B cell (primary cell): ENCODE results near the gene RAD23B. TPM values are rescaled to one million over a fixed set of nuclear protein-coding genes. Genes with fewer than 3 reads are reported as not detected.

Experiments used
- ATAC-seq: fragments of 200-7000 bp; cut with Tn5 transposase; one replicate; pipeline ENCODE4 v1.10.0; 2021; ENCODE audit warnings: low read depth, mild to moderate bottlenecking, moderate number of reproducible peaks, moderate library complexity
- CTCF ChIA-PET: fragments of 350-600 bp; sonication (Branson Sonifier 250); formaldehyde crosslinking; loops from one replicate; lab custom pipeline; 2021; ENCODE audit warnings: antibody characterized with exemption, inconsistent platforms; lab: Charles Lee
- POLR2A ChIA-PET: fragments of 350-600 bp; sonication (Branson Sonifier 250); formaldehyde crosslinking; loops from one replicate; lab custom pipeline; 2021; ENCODE audit warnings: antibody characterized with exemption; lab: Charles Lee
- DNase-seq: peaks from one replicate; pipeline ENCODE4 v3.0.0; 2013
- H2AFZ ChIP-seq: 2 replicates; pipeline ENCODE4 v1.6.1; 2012; ENCODE audit warnings: mild to moderate bottlenecking, low read depth, low read length; ENCODE audit not compliant: insufficient read depth, poor library complexity, severe bottlenecking
- H3K27ac ChIP-seq, 2 donors: 1 replicate in 1 of 2; 2 replicates in 1 of 2; pipeline ENCODE4 v1.5.1; 2012 to 2013; ENCODE audit warnings: low read length in 2 of 2, mild to moderate bottlenecking in 2 of 2, moderate library complexity in 1 of 2
- H3K27me3 ChIP-seq, 4 experiments: fragments of 200-600 bp in 1 of 4; sonication (generic) in 1 of 4; replicated peaks in 1 of 4; 1 replicate in 2 of 4; 2 replicates in 2 of 4; pipeline versions ENCODE4 v1.6.1 to v1.7.0; 2013 to 2016; ENCODE audit warnings: low read length in 3 of 4, mild to moderate bottlenecking in 2 of 4, mixed read lengths in 1 of 4, moderate library complexity in 1 of 4; ENCODE audit not compliant: insufficient read depth in 4 of 4, control insufficient read depth in 3 of 4; ENCODE audit errors: control extremely low read depth in 1 of 4
- H3K36me3 ChIP-seq, 2 experiments: replicated peaks in 1 of 2; 1 replicate in 1 of 2; 2 replicates in 1 of 2; pipeline versions ENCODE4 v1.6.1 to v1.7.1; 2013; ENCODE audit warnings: low read length in 1 of 2; ENCODE audit not compliant: insufficient read depth in 2 of 2, control insufficient read depth in 1 of 2; ENCODE audit errors: control extremely low read depth in 1 of 2, extremely low read depth in 1 of 2
- H3K4me1 ChIP-seq, 2 donors: fragments of 200-600 bp in 1 of 2; sonication (generic) in 1 of 2; 1 replicate in 1 of 2; 2 replicates in 1 of 2; pipeline versions ENCODE4 v1.5.1 to v1.6.1; 2013 to 2017; ENCODE audit warnings: low read length in 2 of 2; ENCODE audit not compliant: control insufficient read depth in 2 of 2, insufficient read depth in 2 of 2
- H3K4me2 ChIP-seq: replicated peaks from 2 replicates; pipeline ENCODE3; 2012; ENCODE audit warnings: mild to moderate bottlenecking, low read depth, low read length; ENCODE audit not compliant: poor library complexity, severe bottlenecking
- H3K4me3 ChIP-seq, 5 experiments: fragments of 200-600 bp in 1 of 5; sonication (generic) in 1 of 5; 1 replicate in 3 of 5; 2 replicates in 2 of 5; pipeline versions ENCODE4 v1.5.1 to v1.7.0; 2011 to 2016; ENCODE audit warnings: low read length in 4 of 5, mild to moderate bottlenecking in 4 of 5, low read depth in 2 of 5, control low read depth in 1 of 5, moderate library complexity in 1 of 5; ENCODE audit not compliant: insufficient read depth in 1 of 5; ENCODE audit errors: control extremely low read depth in 1 of 5, extremely low read depth in 1 of 5
- H3K79me2 ChIP-seq: fragments of 200-600 bp; sonication (generic); one replicate; pipeline ENCODE4 v1.6.0; 2016; ENCODE audit warnings: low read length; ENCODE audit not compliant: control insufficient read depth, insufficient read depth
- H3K9ac ChIP-seq: fragments of 200-600 bp; sonication (generic); 2 replicates; pipeline ENCODE4 v1.6.1; 2017; ENCODE audit warnings: mild to moderate bottlenecking, low read length, moderate library complexity
- H3K9me3 ChIP-seq, 3 donors: one replicate each; pipeline versions ENCODE4 v1.6.1 to v1.7.1; 2013; ENCODE audit warnings: low read length in 2 of 3; ENCODE audit not compliant: control insufficient read depth in 2 of 3, insufficient read depth in 1 of 3; ENCODE audit errors: control extremely low read depth in 1 of 3
- H4K20me1 ChIP-seq: 2 replicates; pipeline ENCODE4 v1.6.0; 2012; ENCODE audit warnings: mild to moderate bottlenecking, low read length; ENCODE audit not compliant: insufficient read depth, control insufficient read depth, poor library complexity, severe bottlenecking
- H3K27ac Mint-ChIP-seq: one replicate; pipeline ENCODE4 v1.8.0; 2021; ENCODE audit warnings: mixed read lengths
- H3K27me3 Mint-ChIP-seq: one replicate; pipeline ENCODE4 v1.8.0; 2021; ENCODE audit warnings: mixed read lengths
- H3K4me1 Mint-ChIP-seq: one replicate; pipeline ENCODE4 v1.8.0; 2021; ENCODE audit warnings: mixed read lengths
- H3K4me3 Mint-ChIP-seq: one replicate; pipeline ENCODE4 v1.8.0; 2021; ENCODE audit warnings: mixed read lengths
- H3K9me3 Mint-ChIP-seq: one replicate; pipeline ENCODE4 v1.8.0; 2022; ENCODE audit warnings: mixed read lengths; ENCODE audit not compliant: insufficient read depth
- CTCF ChIP-seq: fragments of 200-600 bp; IDR thresholded peaks from one replicate; pipeline ENCODE4 v1.8.0; 2022; ENCODE audit warnings: antibody characterized with exemption, mild to moderate bottlenecking
- EZH2 ChIP-seq: IDR thresholded peaks from 2 replicates; pipeline ENCODE4 v1.6.1; 2012; ENCODE audit warnings: borderline replicate concordance, low read depth, mild to moderate bottlenecking, moderate library complexity, low read length; ENCODE audit not compliant: insufficient read depth, poor library complexity, severe bottlenecking
- WGBS: methylation state at CpG from one replicate; pipeline ENCODE4 v1.1.5; 2013; ENCODE audit warnings: missing lambda C conversion rate; ENCODE audit not compliant: insufficient coverage; 5-methylcytosine and 5-hydroxymethylcytosine counted together
- intact Hi-C: fragments of 100-400 bp; cut with micrococcal nuclease; formaldehyde crosslinking; loops from one replicate; pipeline ENCODE4 v1.10.0; 2022
- polyA plus RNA-seq: library from polyadenylated mRNA; depleted of rRNA; stranded (reverse); fragments of >200 nt; gene quantifications from 2 replicates; pipeline ENCODE4 v1.2.3, GENCODE V29; 2012
- total RNA-seq, 2 donors: library from RNA; stranded (reverse); fragments of 120-200 nt in 1 of 2; gene quantifications; 1 replicate in 1 of 2; 2 replicates in 1 of 2; pipeline versions ENCODE4 v1.2.3 to v1.2.4, GENCODE V29; 2013 to 2022

RAD23B gene
- total and polyA plus RNA-seq, 2 donors (not counting 1 experiment from before 2014, with no cell fraction given): 36.8 to 78.2 TPM

GRCh38 chr9:107325842-107326241, 42.8 kb downstream of the RAD23B start:
- Histone ChIP-seq H2AFZ (no peak overlapping the region), H3K9me3 (peaks cover 0 to 7% (median 0%) of the 10 kb centered on the region in 3 donors), H3K4me2 (no peak overlapping the region), H3K27me3 (no peaks in the 10 kb centered on the region), H4K20me1 (peaks cover 36% of the 10 kb centered on the region), H3K79me2 (peaks cover 15% of the 10 kb centered on the region), H3K4me3 (no peak overlapping the region), H3K4me1 (no peaks in the 10 kb centered on the region), H3K36me3 (peaks cover 17 to 66% of the 10 kb centered on the region in 2 experiments), H3K27ac (no peak overlapping the region), H3K9ac (no peak overlapping the region)
- ChIA-PET POLR2A (no interaction called here), CTCF (no interaction called here)
- DNase-seq (no peak), ATAC-seq (no peak)
- WGBS: no CpG with 5 or more reads among the region's 1 CpG
- H3K4me3 Mint-ChIP-seq: no peak overlapping the region
- no peak overlapping the region for H3K27ac Mint-ChIP-seq
- no peaks in the 10 kb centered on the region for H3K4me1 Mint-ChIP-seq
- intact Hi-C loops: no loop called here
- no peaks in the 10 kb centered on the region for H3K9me3 Mint-ChIP-seq
- H3K27me3 Mint-ChIP-seq: no peaks in the 10 kb centered on the region
- TF ChIP-seq EZH2: no peak
- TF ChIP-seq CTCF: no peak

- Mint-ChIP-seq H3K27ac (no peak overlapping the region), H3K9me3 (no peaks in the 10 kb centered on the region)
- ATAC-seq: no peak
These were observed 45.4 kb downstream of the RAD23B start for GRCh38 chr9:107328510-107328909.

More at GRCh38 chr9:107328510-107328909, 45.4 kb downstream of the RAD23B start:
- TF ChIP-seq CTCF: no peak
- WGBS: 98% methylated on average over 7 of the region's 7 CpGs
- ChIA-PET CTCF (interaction anchor here (1.0 to 3.4 kb wide), 4 partner anchors 10 to 19 kb away, joined by 3 to 15 read pairs (median 3); no protein-coding TSS in a partner anchor), POLR2A (no interaction called here)
- no peaks in the 10 kb centered on the region for H3K27me3 ChIP-seq
- no peak for DNase-seq
- intact Hi-C loops: no loop called here
- Mint-ChIP-seq H3K4me1 (no peaks in the 10 kb centered on the region), H3K4me3 (no peak overlapping the region), H3K27me3 (no peaks in the 10 kb centered on the region)
- no peak overlapping the region for H2AFZ ChIP-seq
- peaks cover 0 to 7% (median 0%) of the 10 kb centered on the region in 3 donors for H3K9me3 ChIP-seq
- H3K27ac ChIP-seq: no peak overlapping the region
- no peak overlapping the region for H3K9ac ChIP-seq
- peaks cover 27% of the 10 kb centered on the region for H4K20me1 ChIP-seq
- no peak overlapping the region for H3K4me3 ChIP-seq
- H3K79me2 ChIP-seq: peaks cover 15% of the 10 kb centered on the region
- H3K4me1 ChIP-seq: no peaks in the 10 kb centered on the region
- peaks cover 11 to 64% of the 10 kb centered on the region in 2 experiments for H3K36me3 ChIP-seq
- H3K4me2 ChIP-seq: no peak overlapping the region
